WI38 (cell line): Measurements from ENCODE around the gene DEFB128.

ENCODE experiments used
- H3K4me3 ChIP-seq: 2 replicates; pipeline ENCODE4 v1.5.1; 2011; ENCODE audit warnings: low read depth, mild to moderate bottlenecking, control low read depth, low read length
- TF ChIP-seq, protein P1 (sequence below): IDR thresholded peaks from 2 replicates; pipeline ENCODE4 v1.5.1; 2012; ENCODE audit warnings: low read depth, mild to moderate bottlenecking, control low read depth, low read length

The DEFB128 gene

DNA sequence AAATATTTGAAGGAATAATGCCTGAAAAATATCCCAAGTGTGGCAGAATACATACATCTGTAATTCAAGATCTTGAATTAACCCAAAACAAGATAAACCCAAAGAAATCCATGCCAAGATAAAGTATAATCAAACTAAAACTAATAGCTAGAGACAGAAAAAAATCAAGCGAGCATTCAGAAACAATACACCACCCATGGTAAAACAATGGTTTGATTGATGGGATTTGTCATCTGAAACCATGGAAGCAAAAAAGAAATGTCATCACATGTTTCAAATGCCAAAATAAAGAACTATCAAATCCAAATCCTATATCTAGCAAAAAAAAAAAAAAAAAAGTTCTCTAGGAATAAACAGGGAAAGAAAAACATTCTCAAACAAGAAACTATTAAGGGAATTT is 37.4 kb downstream of the DEFB128 start:
- TF ChIP-seq, protein P1, sequence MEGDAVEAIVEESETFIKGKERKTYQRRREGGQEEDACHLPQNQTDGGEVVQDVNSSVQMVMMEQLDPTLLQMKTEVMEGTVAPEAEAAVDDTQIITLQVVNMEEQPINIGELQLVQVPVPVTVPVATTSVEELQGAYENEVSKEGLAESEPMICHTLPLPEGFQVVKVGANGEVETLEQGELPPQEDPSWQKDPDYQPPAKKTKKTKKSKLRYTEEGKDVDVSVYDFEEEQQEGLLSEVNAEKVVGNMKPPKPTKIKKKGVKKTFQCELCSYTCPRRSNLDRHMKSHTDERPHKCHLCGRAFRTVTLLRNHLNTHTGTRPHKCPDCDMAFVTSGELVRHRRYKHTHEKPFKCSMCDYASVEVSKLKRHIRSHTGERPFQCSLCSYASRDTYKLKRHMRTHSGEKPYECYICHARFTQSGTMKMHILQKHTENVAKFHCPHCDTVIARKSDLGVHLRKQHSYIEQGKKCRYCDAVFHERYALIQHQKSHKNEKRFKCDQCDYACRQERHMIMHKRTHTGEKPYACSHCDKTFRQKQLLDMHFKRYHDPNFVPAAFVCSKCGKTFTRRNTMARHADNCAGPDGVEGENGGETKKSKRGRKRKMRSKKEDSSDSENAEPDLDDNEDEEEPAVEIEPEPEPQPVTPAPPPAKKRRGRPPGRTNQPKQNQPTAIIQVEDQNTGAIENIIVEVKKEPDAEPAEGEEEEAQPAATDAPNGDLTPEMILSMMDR: no peak
- H3K4me3 ChIP-seq: no peak overlapping the region

DNA sequence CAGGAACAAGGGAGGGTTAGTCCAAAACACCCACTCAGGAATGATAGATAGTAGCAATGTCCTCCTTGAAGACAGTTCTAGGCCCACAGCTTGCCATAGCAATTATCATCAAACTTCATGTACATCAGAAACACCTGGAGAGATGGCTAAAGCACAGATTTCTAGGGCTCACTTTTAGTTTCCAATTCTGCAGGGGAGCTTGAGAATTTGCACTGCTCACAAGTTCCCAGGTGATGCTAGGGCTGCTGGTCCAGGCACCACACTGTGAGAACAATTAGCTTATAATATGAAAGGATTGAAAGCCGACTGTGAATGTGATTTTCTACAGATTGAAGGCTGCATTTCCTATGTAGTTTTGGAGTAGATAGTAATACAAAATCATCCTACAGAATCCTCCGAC is 43.6 kb downstream of the DEFB128 start:
- TF ChIP-seq, protein P1: no peak
- no peak overlapping the region for H3K4me3 ChIP-seq

GRCh38 chr20:142290-142689 is 47.2 kb downstream of the DEFB128 start, which contains the start of gene DEFB126:
Gene DEFB126, plus strand, starts transcription at chr20:142590. Its CDS starts 39 bp downstream, at chr20:142629.
- TF ChIP-seq, protein P1: no peak
- no peak within 1 kb of the TSS for H3K4me3 ChIP-seq
